Kidney glomerular epithelial cell (primary cell): ENCODE measurements around the gene NFATC2.

Experiments
- DNase-seq: peaks from one replicate; lab custom pipeline; 2025; lab: John Stamatoyannopoulos, UW

The NFATC2 gene

GRCh38 chr20:51429696-51430095 is 112.8 kb downstream of the NFATC2 start:
- DNase-seq: no peak

GRCh38 chr20:51429144-51429482 is 113.4 kb downstream of the NFATC2 start:
- DNase-seq: no peak

- no peak for DNase-seq
Observed at GRCh38 chr20:51428401-51429143, 113.9 kb downstream of the NFATC2 start.

GRCh38 chr20:51427651-51428291 is 114.7 kb downstream of the NFATC2 start:
- DNase-seq: no peak

GRCh38 chr20:51426718-51427650 is 115.5 kb downstream of the NFATC2 start:
- no peak for DNase-seq

- DNase-seq: no peak
Observed at GRCh38 chr20:51425347-51426106, 117.0 kb downstream of the NFATC2 start.

- no peak for DNase-seq
Observed at GRCh38 chr20:51424270-51425117, 118.0 kb downstream of the NFATC2 start.

GRCh38 chr20:51423810-51424209 is 118.7 kb downstream of the NFATC2 start:
- no peak for DNase-seq

GRCh38 chr20:51423290-51423667 is 119.2 kb downstream of the NFATC2 start:
- no peak for DNase-seq

GRCh38 chr20:51422514-51423289 is 119.8 kb downstream of the NFATC2 start:
- no peak for DNase-seq

GRCh38 chr20:51420805-51421204 is 121.7 kb downstream of the NFATC2 start:
- no peak for DNase-seq

GRCh38 chr20:51420111-51420510 is 122.4 kb downstream of the NFATC2 start:
- DNase-seq: peak; percentile 65

- no peak for DNase-seq
Observed at GRCh38 chr20:51419646-51420045, 122.9 kb downstream of the NFATC2 start.

GRCh38 chr20:51419231-51419630 is 123.3 kb downstream of the NFATC2 start:
- no peak for DNase-seq

- no peak for DNase-seq
Observed at GRCh38 chr20:51418137-51418529, 124.4 kb downstream of the NFATC2 start.

- no peak for DNase-seq
Observed at GRCh38 chr20:51417250-51418136, 125.0 kb downstream of the NFATC2 start.

- DNase-seq: no peak
Observed at GRCh38 chr20:51416532-51417249, 125.8 kb downstream of the NFATC2 start.

GRCh38 chr20:51413857-51414256 is 128.7 kb downstream of the NFATC2 start:
- DNase-seq: no peak
